Skeletal muscle tissue (tissue), 4 donors: ENCODE results near the gene SLC19A1. TPM values are rescaled to one million over a fixed set of nuclear protein-coding genes. Genes with fewer than 3 reads are reported as not detected.

Source experiments
- H3K27ac ChIP-seq: one replicate; pipeline ENCODE4 v1.7.0; 2013; ENCODE audit warnings: mild to moderate bottlenecking, low read depth, low read length, inconsistent platforms
- H3K27me3 ChIP-seq, 3 donors: one replicate each; pipeline ENCODE4 v1.7.0; 2013; ENCODE audit warnings: low read length in 3 of 3; ENCODE audit not compliant: control insufficient read depth in 3 of 3, insufficient read depth in 3 of 3
- H3K36me3 ChIP-seq, 3 donors: one replicate each; pipeline ENCODE4 v1.7.0; 2013; ENCODE audit warnings: low read length in 3 of 3; ENCODE audit not compliant: control insufficient read depth in 3 of 3, insufficient read depth in 3 of 3
- H3K4me1 ChIP-seq, 3 donors: one replicate each; pipeline ENCODE4 v1.7.0; 2013; ENCODE audit warnings: low read length in 3 of 3, mild to moderate bottlenecking in 3 of 3; ENCODE audit not compliant: control insufficient read depth in 3 of 3, insufficient read depth in 3 of 3
- H3K4me3 ChIP-seq, 3 donors: one replicate each; pipeline ENCODE4 v1.7.0; 2013; ENCODE audit warnings: low read length in 3 of 3
- H3K9ac ChIP-seq, 3 donors: one replicate each; pipeline ENCODE4 v1.7.0; 2013; ENCODE audit warnings: low read length in 3 of 3, mild to moderate bottlenecking in 3 of 3, moderate library complexity in 2 of 3, low read depth in 1 of 3
- H3K9me3 ChIP-seq, 3 donors: one replicate each; pipeline ENCODE4 v1.7.0; 2013; ENCODE audit warnings: low read length in 3 of 3; ENCODE audit not compliant: control insufficient read depth in 3 of 3
- total RNA-seq: library from RNA; depleted of rRNA; stranded (reverse); fragments of >200 nt; gene quantifications from one replicate; pipeline ENCODE4 v1.2.3, GENCODE V29; 2014
- donor health status: Osteomylitis.

SLC19A1 gene
- total RNA-seq, 1 donor from 2014 or later: 4.7 TPM

DNA sequence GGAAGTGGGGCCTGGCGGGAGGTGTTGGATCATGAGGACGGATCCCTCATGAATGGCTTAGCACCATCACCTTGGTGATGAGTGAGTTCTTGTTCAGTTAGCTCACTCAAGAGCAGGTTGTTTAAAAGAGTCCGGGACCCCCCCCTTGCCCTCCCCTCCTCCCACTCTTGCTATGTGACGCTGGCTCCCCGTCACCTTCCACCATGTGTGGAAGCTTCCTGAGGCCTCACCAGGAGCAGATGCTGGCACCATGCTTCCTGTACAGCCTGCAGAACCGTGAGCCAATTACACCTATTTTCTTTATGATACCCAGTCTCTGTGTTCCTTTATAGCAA lies 3.0 kb upstream of the SLC19A1 start:
- H3K4me3 ChIP-seq: no peak overlapping the region
- no peaks in the 10 kb centered on the region for H3K36me3 ChIP-seq
- no peak overlapping the region for H3K9ac ChIP-seq
- peaks cover 0 to 3% (median 0%) of the 10 kb centered on the region in 3 donors for H3K9me3 ChIP-seq
- H3K27me3 ChIP-seq: peaks cover 0 to 11% (median 5%) of the 10 kb centered on the region in 3 donors
- H3K27ac ChIP-seq: no peak overlapping the region
- peaks cover 3 to 9% (median 4%) of the 10 kb centered on the region in 3 donors for H3K4me1 ChIP-seq

GRCh38 chr21:45544449-45545235 lies 2.4 kb upstream of the SLC19A1 start:
- no peak overlapping the region for H3K27ac ChIP-seq
- H3K9ac ChIP-seq: no peak overlapping the region
- H3K4me3 ChIP-seq: no peak overlapping the region
- H3K9me3 ChIP-seq: peaks cover 0 to 3% (median 0%) of the 10 kb centered on the region in 3 donors
- H3K27me3 ChIP-seq: peaks cover 0 to 6% (median 0%) of the 10 kb centered on the region in 3 donors
- no peaks in the 10 kb centered on the region for H3K36me3 ChIP-seq
- peaks cover 3 to 9% (median 4%) of the 10 kb centered on the region in 3 donors for H3K4me1 ChIP-seq

GRCh38 chr21:45543710-45544448 lies 1.6 kb upstream of the SLC19A1 start:
- Histone ChIP-seq H3K27ac (no peak overlapping the region), H3K36me3 (no peaks in the 10 kb centered on the region), H3K9ac (no peak overlapping the region), H3K27me3 (peaks cover 0 to 2% (median 0%) of the 10 kb centered on the region in 3 donors), H3K9me3 (peaks cover 0 to 3% (median 0%) of the 10 kb centered on the region in 3 donors), H3K4me3 (no peak overlapping the region), H3K4me1 (peaks cover 3 to 9% (median 4%) of the 10 kb centered on the region in 3 donors)

GRCh38 chr21:45543371-45543709 lies 1.1 kb upstream of the SLC19A1 start:
- H3K4me3 ChIP-seq: no peak overlapping the region
- H3K9ac ChIP-seq: no peak overlapping the region
- no peaks in the 10 kb centered on the region for H3K27me3 ChIP-seq
- peaks cover 3 to 9% (median 4%) of the 10 kb centered on the region in 3 donors for H3K4me1 ChIP-seq
- H3K27ac ChIP-seq: no peak overlapping the region
- H3K36me3 ChIP-seq: no peaks in the 10 kb centered on the region
- no peaks in the 10 kb centered on the region for H3K9me3 ChIP-seq

GRCh38 chr21:45542667-45543370 lies 579 bp upstream of the SLC19A1 start:
- Histone ChIP-seq H3K4me1 (peaks cover 3 to 9% (median 4%) of the 10 kb centered on the region in 3 donors), H3K9ac (no peak overlapping the region), H3K4me3 (peak overlapping the region in 2 of 3 donors; percentile 51 to 56), H3K27me3 (no peaks in the 10 kb centered on the region), H3K9me3 (no peaks in the 10 kb centered on the region), H3K36me3 (no peaks in the 10 kb centered on the region), H3K27ac (no peak overlapping the region)

DNA sequence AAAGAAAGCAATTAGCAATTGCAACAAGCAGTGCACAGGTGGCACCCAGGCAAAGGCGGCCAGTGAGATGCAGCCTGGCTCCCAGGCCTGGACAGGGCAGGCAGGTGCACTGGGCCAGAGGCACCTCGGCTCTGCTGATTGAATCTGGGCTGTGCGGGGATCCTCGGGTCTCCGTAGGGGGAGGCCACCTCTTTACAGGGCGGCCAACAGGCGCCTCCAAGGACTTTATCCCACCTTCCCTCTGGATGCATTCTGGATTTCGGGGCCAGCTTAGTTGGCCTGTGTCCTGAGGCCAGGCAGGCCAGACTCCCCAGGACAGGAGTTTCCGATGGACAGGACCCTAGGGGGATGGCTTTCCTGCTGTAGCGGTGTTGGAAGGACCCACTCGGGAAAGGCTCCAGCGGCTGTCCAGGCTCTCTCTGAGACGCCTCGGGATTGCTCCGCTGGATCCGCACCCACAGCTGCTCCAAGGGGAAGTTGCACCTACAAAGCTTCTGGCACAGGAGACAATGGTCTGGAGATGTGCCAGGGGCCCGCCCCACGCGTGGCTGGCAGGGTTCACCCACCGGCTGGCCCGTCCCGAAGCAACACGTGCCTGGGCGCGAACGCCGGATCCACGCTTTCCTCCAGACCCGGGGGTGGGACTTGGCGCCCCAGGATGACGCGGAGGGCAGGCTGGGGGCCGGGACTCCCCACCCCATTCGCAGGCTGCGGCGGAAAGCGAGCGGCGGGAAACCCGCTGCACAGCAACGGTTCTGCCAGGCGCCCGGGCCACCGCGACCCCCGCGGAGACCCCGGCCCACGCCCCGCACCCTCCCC lies 810 bp downstream of the SLC19A1 start:
- no peaks in the 10 kb centered on the region for H3K9me3 ChIP-seq
- no peaks in the 10 kb centered on the region for H3K36me3 ChIP-seq
- H3K27ac ChIP-seq: no peak overlapping the region
- peak overlapping the region in 2 of 3 donors; percentile 43 to 62 for H3K9ac ChIP-seq
- peaks cover 3 to 9% (median 4%) of the 10 kb centered on the region in 3 donors for H3K4me1 ChIP-seq
- no peaks in the 10 kb centered on the region for H3K27me3 ChIP-seq
- H3K4me3 ChIP-seq: peak overlapping the region; percentile 38 to 65 (median 58)

DNA sequence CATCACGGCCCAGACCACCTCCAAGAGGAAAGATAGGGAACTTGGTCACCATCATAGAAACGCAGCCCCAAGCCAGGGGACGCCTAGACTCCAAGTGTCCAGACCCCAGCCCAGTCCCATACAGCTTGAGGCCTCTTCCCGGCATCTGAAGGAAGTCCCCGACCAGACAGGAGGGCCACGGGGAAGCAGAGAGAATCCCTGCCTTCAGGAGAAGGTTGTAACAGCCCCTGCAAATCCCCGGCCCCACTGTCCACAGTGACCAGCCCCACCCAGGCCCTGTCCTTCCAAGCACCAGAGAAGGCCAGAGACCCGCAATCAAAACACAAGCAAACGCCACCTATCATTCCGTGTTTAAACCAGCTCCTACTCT lies 1.7 kb downstream of the SLC19A1 start:
- Histone ChIP-seq H3K9ac (no peak overlapping the region), H3K4me1 (peaks cover 3 to 9% (median 4%) of the 10 kb centered on the region in 3 donors), H3K27ac (no peak overlapping the region), H3K4me3 (no peak overlapping the region), H3K9me3 (no peaks in the 10 kb centered on the region), H3K27me3 (no peaks in the 10 kb centered on the region), H3K36me3 (no peaks in the 10 kb centered on the region)

DNA sequence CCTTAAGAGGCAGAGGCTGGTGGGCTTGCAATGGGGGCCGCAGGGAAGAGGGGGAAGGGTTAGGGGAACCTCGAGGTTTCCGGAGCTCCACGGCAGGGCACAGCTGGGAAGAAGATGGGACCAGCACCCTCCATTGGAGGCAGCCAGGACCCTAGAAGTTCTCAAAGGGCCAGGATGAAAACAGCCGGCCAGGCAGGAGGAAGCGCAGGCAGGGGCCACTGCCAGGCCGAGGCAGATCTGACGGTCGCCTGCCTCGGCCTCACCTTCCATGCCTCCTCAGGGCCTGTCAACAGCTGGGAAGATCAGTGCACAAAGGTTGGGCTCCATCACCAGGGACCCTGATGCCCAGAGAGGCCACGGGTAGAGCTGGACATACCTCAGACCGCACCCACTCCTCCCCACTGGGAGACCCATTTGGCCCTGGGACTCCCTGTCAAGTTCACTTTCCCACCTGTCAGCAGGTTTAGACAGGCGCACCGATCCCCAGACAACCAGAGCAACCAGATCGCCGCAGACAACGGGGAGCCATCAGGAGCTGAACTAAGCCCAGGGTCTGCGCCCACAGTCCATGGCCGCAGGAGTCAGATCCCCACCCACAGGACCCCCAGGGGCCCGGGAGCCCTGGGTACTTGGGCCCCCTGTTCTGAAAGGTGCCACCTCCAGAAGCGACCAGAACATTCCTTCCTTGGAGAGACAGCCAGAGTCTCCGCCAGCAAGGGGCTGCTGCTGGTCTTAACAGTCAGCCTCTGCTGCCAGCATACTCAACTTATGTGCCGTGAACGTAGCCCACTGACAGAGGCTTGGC lies 2.2 kb downstream of the SLC19A1 start:
- Histone ChIP-seq H3K27ac (no peak overlapping the region), H3K4me3 (no peak overlapping the region), H3K27me3 (no peaks in the 10 kb centered on the region), H3K9me3 (no peaks in the 10 kb centered on the region), H3K4me1 (peaks cover 4 to 14% (median 6%) of the 10 kb centered on the region in 3 donors), H3K9ac (no peak overlapping the region), H3K36me3 (no peaks in the 10 kb centered on the region)
